Measurements from ENCODE around the gene HHATL.

Gene HHATL

GRCh38 chr3:42652251-42652610 is 50.4 kb downstream of the HHATL start:
- Histone ChIP-seq H3K36me3 (ENCODE audit: control insufficient read depth in 2 of 2, insufficient read depth in 2 of 2, low read length in 2 of 2) (peaks cover 8 to 10% of the 10 kb centered on the region in 2 donors), H3K4me3 (ENCODE audit: low read length in 2 of 2) (peak overlapping the region; percentile 70 to 73), H3K9me3 (ENCODE audit: control insufficient read depth in 2 of 2, low read length in 2 of 2) (no peaks in the 10 kb centered on the region), H3K4me1 (ENCODE audit: control insufficient read depth in 2 of 2, insufficient read depth in 2 of 2, low read length in 2 of 2) (peaks cover 14 to 32% of the 10 kb centered on the region in 2 donors), H3K9ac (ENCODE audit: low read depth in 1 of 2, low read length in 2 of 2) (no peak overlapping the region), H3K27ac (ENCODE audit: low read depth in 2 of 2, low read length in 2 of 2) (peak overlapping the region in 1 of 2 donors; percentile 61), H3K27me3 (ENCODE audit: control insufficient read depth in 2 of 2, insufficient read depth in 2 of 2, low read length in 2 of 2) (no peaks in the 10 kb centered on the region)

GRCh38 chr3:42651248-42652091 is 51.1 kb downstream of the HHATL start:
- H3K4me1 ChIP-seq (ENCODE audit: control insufficient read depth in 2 of 2, insufficient read depth in 2 of 2, low read length in 2 of 2) = peaks cover 14 to 32% of the 10 kb centered on the region in 2 donors

GRCh38 chr3:42649783-42650182 is 52.8 kb downstream of the HHATL start:
- H3K9ac ChIP-seq (ENCODE audit: low read depth in 1 of 2, low read length in 2 of 2) = no peak overlapping the region
- no peak overlapping the region for H3K27ac ChIP-seq (ENCODE audit: low read depth in 2 of 2, low read length in 2 of 2)
- no peaks in the 10 kb centered on the region for H3K27me3 ChIP-seq (ENCODE audit: control insufficient read depth in 2 of 2, insufficient read depth in 2 of 2, low read length in 2 of 2)
- peaks cover 20 to 29% of the 10 kb centered on the region in 2 donors for H3K36me3 ChIP-seq (ENCODE audit: control insufficient read depth in 2 of 2, insufficient read depth in 2 of 2, low read length in 2 of 2)
- H3K4me1 ChIP-seq (ENCODE audit: control insufficient read depth in 2 of 2, insufficient read depth in 2 of 2, low read length in 2 of 2) = peaks cover 14 to 21% of the 10 kb centered on the region in 2 donors
- H3K9me3 ChIP-seq (ENCODE audit: control insufficient read depth in 2 of 2, low read length in 2 of 2) = no peaks in the 10 kb centered on the region
- H3K4me3 ChIP-seq (ENCODE audit: low read length in 2 of 2) = no peak overlapping the region

More at GRCh38 chr3:42651248-42652091, 51.1 kb downstream of the HHATL start:
- Histone ChIP-seq H3K27ac (ENCODE audit: low read depth in 2 of 2, low read length in 2 of 2) (no peak overlapping the region), H3K9me3 (ENCODE audit: control insufficient read depth in 2 of 2, low read length in 2 of 2) (no peaks in the 10 kb centered on the region), H3K36me3 (ENCODE audit: control insufficient read depth in 2 of 2, insufficient read depth in 2 of 2, low read length in 2 of 2) (peaks cover 14 to 15% of the 10 kb centered on the region in 2 donors), H3K27me3 (ENCODE audit: control insufficient read depth in 2 of 2, insufficient read depth in 2 of 2, low read length in 2 of 2) (no peaks in the 10 kb centered on the region), H3K9ac (ENCODE audit: low read depth in 1 of 2, low read length in 2 of 2) (no peak overlapping the region), H3K4me3 (ENCODE audit: low read length in 2 of 2) (no peak overlapping the region)

- no peak overlapping the region for H3K9ac ChIP-seq (ENCODE audit: low read depth in 1 of 2, low read length in 2 of 2)
- no peak overlapping the region for H3K4me3 ChIP-seq (ENCODE audit: low read length in 2 of 2)
- H3K4me1 ChIP-seq (ENCODE audit: control insufficient read depth in 2 of 2, insufficient read depth in 2 of 2, low read length in 2 of 2) = peaks cover 14 to 18% of the 10 kb centered on the region in 2 donors
- H3K9me3 ChIP-seq (ENCODE audit: control insufficient read depth in 2 of 2, low read length in 2 of 2) = no peaks in the 10 kb centered on the region
- H3K27ac ChIP-seq (ENCODE audit: low read depth in 2 of 2, low read length in 2 of 2) = no peak overlapping the region
- peaks cover 26 to 34% of the 10 kb centered on the region in 2 donors for H3K36me3 ChIP-seq (ENCODE audit: control insufficient read depth in 2 of 2, insufficient read depth in 2 of 2, low read length in 2 of 2)
- no peaks in the 10 kb centered on the region for H3K27me3 ChIP-seq (ENCODE audit: control insufficient read depth in 2 of 2, insufficient read depth in 2 of 2, low read length in 2 of 2)
Observed at GRCh38 chr3:42649006-42649405, 53.6 kb downstream of the HHATL start.

- Histone ChIP-seq H3K9me3 (ENCODE audit: control insufficient read depth in 2 of 2, low read length in 2 of 2) (no peaks in the 10 kb centered on the region), H3K27ac (ENCODE audit: low read depth in 2 of 2, low read length in 2 of 2) (no peak overlapping the region), H3K4me1 (ENCODE audit: control insufficient read depth in 2 of 2, insufficient read depth in 2 of 2, low read length in 2 of 2) (peaks cover 6 to 8% of the 10 kb centered on the region in 2 donors), H3K27me3 (ENCODE audit: control insufficient read depth in 2 of 2, insufficient read depth in 2 of 2, low read length in 2 of 2) (no peaks in the 10 kb centered on the region), H3K36me3 (ENCODE audit: control insufficient read depth in 2 of 2, insufficient read depth in 2 of 2, low read length in 2 of 2) (peaks cover 36 to 44% of the 10 kb centered on the region in 2 donors), H3K9ac (ENCODE audit: low read depth in 1 of 2, low read length in 2 of 2) (no peak overlapping the region), H3K4me3 (ENCODE audit: low read length in 2 of 2) (no peak overlapping the region)
Observed at GRCh38 chr3:42647821-42648459, 54.7 kb downstream of the HHATL start.
